CD4-positive, alpha-beta T cell treated with Interferon gamma for 1 hour (primary cell): ENCODE measurements around the gene GPRC5B.

Experiments
- DNase-seq: peaks from one replicate; pipeline ENCODE4 v3.0.0-alpha.2; 2020

Gene GPRC5B

DNA sequence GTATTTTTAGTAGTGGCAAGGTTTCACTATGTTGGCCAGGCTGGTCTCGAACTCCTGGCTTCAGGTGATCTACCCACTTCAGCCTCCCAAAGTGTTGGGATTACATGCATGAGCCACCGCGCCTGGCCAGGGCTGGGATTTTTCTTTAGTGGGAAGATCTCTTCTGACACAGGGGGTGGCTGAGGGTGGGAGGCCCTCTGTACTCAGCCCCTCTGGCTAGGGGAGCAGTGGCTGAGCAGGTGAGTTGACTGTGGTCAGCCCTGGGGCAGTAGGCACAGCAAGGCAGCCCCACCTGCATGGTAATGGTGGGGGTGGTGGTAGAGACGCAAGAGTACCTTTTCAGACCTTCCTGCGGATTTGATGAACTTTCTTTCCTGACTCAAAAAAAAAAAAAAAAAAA is 12.3 kb upstream of the GPRC5B start:
- no peak for DNase-seq

DNA sequence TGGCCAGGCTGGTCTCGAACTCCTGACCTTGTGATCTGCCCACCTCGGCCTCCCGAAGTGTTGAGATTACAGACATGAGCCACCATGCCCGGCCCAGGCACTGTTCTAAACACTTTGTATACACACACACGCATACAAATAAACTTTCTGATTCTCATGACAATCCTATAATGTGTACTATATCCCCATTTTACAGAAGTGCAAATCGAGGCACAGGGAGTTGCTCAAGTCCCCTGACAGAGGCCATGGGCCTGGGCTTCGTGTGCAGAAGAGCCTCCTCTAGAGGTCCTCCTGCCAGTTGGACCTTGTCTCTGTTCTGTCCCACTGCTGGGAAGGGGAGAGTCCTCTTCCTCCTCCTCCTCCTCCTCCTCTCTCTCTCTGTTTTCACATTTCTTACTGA is 9.9 kb upstream of the GPRC5B start:
- DNase-seq = no peak

- no peak for DNase-seq
Observed at GRCh38 chr16:19892902-19893301, 8.3 kb upstream of the GPRC5B start.

- DNase-seq = no peak
Observed at GRCh38 chr16:19890901-19891300, 6.3 kb upstream of the GPRC5B start.

DNA sequence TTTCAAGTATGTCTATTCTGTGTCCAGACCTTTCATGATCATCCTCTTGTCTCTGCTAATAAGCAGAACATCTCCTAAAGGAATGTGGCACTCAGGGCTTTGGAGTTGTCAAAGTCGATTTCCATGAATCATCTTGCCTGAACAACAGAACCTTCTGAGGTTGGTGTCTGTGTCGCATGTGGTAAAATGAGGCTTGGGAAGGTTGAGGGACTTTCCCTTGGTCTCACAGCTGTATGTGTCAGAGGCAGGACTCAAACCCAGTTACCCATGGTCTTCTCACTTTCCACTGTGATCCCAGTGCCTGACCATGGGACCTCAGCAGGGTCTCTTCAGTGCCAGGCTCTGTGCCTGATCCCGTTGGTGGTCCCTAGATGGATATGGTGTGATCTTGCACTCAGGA is 4.2 kb upstream of the GPRC5B start:
- DNase-seq = no peak

DNA sequence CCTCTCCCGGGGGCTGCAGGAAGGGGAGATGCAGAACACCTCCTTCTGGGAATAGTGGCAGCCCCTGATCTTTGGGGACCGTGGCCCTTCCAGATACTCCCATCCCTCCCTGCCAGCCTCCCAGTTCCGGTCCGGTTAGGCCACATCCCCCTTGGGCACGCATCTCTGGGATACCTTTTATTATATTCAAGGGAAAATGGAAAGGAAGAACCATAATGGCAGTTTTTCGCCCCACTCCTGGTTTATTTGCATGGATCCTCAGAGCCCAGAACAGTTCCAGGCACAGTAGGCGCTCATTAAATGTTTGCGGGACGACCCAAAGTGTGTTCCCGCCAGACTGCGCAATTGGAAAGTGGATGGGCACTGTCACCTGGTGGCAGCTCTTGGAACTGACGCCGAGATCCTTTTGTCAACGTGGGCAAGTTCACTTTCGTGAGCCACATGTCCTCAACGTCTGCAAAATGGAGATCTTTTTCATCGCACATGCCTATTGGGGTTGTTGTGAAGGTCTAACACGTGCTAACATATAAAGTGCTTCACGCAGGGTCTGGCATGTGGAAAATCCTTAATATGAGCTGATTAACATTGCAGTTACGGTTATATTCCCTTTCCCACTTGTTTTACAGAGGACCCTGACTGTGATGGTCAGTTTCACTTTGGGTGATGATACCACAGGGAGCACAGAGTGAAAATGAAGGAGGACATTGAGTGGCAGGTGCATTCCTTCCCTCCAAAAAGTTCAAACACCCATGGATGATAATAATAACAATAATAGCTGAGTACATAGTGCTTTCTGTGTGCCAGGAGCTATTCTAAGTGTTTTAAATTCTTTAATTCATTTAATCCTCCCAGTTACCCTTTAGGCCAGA is 1.7 kb upstream of the GPRC5B start:
- DNase-seq = peak; percentile 67

DNA sequence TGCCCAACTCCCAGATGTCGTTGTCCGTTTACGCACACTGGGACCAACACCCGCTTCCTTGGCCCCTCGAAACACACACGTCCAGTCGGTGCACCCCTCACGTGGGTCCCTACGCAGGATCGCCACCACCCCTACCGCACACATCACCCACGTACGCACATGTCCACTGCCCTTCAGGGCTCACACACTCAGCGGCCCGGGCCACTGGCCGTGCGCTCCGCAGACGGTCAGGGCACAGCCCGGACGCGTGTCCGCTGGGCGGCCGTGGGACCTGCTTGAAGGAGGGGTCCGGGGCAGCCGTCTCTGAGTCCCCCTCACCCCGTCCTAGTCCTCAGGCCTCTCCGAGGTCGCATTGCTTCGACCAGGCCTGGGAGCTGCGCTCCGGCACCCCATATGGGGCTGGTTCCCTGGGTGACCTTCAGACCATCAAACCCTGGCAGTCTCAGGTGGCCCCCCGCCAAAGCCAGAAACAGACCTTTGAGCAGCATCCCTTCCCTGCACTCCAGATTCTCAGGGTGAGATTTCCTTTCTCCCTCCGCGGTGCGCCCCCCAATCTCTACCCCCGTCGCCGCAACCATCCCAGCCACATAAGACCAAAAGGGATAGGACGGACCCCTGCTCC is 914 bp upstream of the GPRC5B start:
- DNase-seq = no peak

DNA sequence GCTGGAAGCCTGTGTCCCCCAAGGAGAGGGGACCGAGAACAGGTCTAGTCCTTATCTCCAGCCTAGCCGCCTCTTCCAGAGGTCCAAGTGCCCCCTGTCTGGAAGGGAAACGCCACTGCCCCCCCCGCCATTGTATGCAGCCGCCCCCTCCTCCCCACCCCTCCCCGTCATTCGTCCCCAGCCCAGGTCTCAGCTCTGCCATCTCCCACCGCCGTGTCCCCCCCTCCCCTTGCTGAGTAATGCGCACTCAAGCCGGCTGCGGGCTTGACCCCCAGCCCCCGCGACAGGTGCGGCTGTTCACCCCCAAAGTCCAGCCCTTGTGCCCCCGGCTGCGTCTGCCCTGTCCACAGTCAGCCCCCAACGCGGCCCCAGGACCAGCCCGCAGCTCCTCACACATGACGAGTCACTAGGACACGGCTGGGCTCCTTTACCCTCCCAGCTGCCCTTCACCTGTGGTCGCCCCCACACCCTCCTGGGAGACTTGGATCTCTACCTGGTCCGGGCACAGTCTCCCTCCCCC is 622 bp downstream of the GPRC5B start:
- DNase-seq = no peak

- no peak for DNase-seq
Observed at GRCh38 chr16:19883296-19883965, 1.2 kb downstream of the GPRC5B start.

- no peak for DNase-seq
Observed at GRCh38 chr16:19882646-19883045, 2.0 kb downstream of the GPRC5B start.

DNA sequence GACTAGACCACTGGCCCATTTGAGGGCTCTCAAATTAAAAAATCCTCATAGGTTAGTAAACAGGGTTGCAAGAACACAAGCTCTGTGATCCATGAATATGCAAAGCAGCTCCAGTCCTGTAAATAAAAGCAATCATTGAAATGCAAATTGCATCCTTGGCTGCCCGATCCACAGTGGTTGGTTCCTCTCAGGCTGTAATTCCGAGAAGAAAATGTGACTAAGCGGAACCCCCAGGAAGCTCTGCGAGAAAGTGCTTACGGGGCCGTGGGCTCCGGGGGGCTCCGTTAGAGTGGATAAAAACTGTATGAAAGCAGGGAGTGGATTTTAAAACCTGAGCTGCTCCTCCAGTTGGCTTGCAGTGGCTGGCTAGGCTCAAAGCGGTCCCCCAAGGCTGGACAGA is 2.5 kb downstream of the GPRC5B start:
- no peak for DNase-seq

DNA sequence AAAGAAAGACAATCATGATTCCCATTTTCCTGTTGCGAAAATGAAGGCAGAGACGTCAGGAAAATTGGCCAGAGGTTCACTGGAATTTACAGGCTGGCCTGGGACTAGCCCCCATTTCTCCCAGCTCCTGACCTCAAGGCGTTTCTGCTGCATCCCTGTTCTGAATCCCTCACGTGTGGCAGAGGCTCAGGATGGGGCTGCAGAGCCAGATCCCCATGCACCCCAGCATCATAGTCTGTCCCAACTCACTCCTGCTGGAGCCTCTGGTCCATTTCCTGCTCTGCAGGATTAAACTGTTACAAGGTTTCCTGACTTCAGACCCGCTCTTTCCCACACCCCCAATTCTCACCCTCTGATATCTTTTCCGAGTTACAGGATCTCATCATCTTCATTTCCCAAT is 2.9 kb downstream of the GPRC5B start:
- DNase-seq = no peak

- no peak for DNase-seq
Observed at GRCh38 chr16:19881028-19881427, 3.6 kb downstream of the GPRC5B start.

- DNase-seq = no peak
Observed at GRCh38 chr16:19879241-19879792, 5.3 kb downstream of the GPRC5B start.

- no peak for DNase-seq
Observed at GRCh38 chr16:19878757-19879156, 5.9 kb downstream of the GPRC5B start.

- no peak for DNase-seq
Observed at GRCh38 chr16:19876501-19877059, 8.1 kb downstream of the GPRC5B start.

GRCh38 chr16:19875900-19876299 is 8.7 kb downstream of the GPRC5B start:
- no peak for DNase-seq

- DNase-seq = no peak
Observed at GRCh38 chr16:19874851-19875546, 9.6 kb downstream of the GPRC5B start.

DNA sequence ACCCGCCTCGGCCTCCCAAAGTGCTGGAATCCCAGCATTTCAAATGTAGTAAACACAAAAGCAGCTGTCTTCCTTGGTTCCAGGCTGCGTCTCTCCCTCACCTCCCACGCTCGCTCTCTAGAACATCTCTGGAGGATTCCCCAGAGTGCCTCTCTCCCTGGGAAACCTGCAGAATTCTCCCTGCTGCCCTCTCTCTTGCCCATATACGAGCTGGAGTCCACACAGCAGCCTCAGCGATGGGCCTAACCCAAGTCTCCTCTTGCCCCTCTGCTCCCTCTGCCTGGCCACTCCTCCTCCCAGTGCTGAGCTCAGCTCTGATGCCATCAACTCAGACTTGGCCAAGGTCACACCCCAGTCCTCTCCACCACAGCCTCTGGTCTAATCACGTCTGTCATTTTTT is 10.6 kb downstream of the GPRC5B start:
- DNase-seq = no peak

DNA sequence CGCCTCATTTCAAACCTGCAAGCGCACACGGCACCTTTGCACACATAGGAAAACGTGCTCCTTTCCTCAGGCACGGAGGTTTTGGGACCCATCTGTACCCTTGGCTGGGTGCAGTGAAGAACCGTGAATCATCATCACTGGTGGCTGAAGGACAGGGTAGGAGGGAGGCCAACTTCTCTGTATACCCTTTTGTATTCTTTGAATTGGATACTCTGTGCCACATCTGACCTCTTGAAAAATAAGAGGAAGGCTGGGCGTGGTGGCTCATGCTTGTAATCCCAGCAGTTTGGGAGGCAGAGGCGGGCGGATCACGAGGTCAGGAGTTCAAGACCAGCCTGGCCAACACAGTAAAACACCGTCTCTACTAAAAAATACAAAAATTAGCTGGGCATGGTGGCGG is 11.7 kb downstream of the GPRC5B start:
- no peak for DNase-seq

- DNase-seq = no peak
Observed at GRCh38 chr16:19872179-19872863, 12.3 kb downstream of the GPRC5B start.

DNA sequence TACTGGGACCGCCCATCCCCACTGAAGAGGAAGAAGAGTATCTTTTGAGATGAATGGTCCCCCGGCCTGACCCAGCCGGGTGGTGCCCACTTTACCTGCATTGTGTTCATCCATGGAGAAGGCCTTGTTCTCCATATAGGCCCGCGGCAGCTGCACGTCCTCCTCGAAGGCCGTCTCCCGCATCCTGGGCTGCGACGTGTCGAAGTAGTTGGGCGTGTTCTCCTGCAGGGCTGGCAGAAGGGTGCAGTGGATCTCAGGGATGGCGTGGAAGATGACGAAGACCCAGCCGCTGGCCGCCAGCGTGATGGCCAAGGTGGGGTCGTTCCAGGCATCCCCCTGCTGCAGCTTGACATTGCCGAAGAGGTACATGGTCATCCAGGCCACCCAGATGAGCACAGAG is 12.9 kb downstream of the GPRC5B start:
- DNase-seq = no peak
